Fibroblast of lung (primary cell): ENCODE results near the gene TAS2R39. TPM values are rescaled to one million over a fixed set of nuclear protein-coding genes. Genes with fewer than 3 reads are reported as not detected.
"Not testable (repeated sequence)": the region's sequence is repeated elsewhere in the genome, so short reads cannot be mapped to it uniquely, and the experiment has no call there.

Experiments
- DNase-seq, 2 donors: peaks; one replicate each; pipeline versions ENCODE4 v3.0.0 to v3.0.0-alpha.2; 2010; ENCODE audit warnings: low read depth in 2 of 2
- H2AFZ ChIP-seq: 2 replicates; pipeline ENCODE4 v1.5.1; 2012; ENCODE audit warnings: low read length, control low read depth, inconsistent platforms
- H3K27ac ChIP-seq: 2 replicates; pipeline ENCODE4 v1.5.1; 2011; ENCODE audit warnings: low read length, control low read depth; ENCODE audit not compliant: insufficient read depth
- H3K27me3 ChIP-seq: 2 replicates; pipeline ENCODE4 v1.5.1; 2011; ENCODE audit warnings: mild to moderate bottlenecking, low read length; ENCODE audit not compliant: control insufficient read depth, insufficient read depth
- H3K36me3 ChIP-seq: 2 replicates; pipeline ENCODE4 v1.5.1; 2011; ENCODE audit warnings: low read length; ENCODE audit not compliant: control insufficient read depth, insufficient read depth
- H3K4me1 ChIP-seq: 2 replicates; pipeline ENCODE4 v1.5.1; 2011; ENCODE audit warnings: low read length; ENCODE audit not compliant: control insufficient read depth, insufficient read depth; ENCODE audit errors: extremely low read depth
- H3K4me2 ChIP-seq: 2 replicates; pipeline ENCODE4 v1.5.1; 2011; ENCODE audit warnings: low read length, control low read depth; ENCODE audit not compliant: insufficient read depth; ENCODE audit errors: extremely low read depth
- H3K4me3 ChIP-seq, 4 experiments: fragments of 200-600 bp in 1 of 4; sonication (generic) in 1 of 4; replicated peaks in 1 of 4; 2 replicates each; pipeline ENCODE4 v1.5.1; 2011 to 2016; ENCODE audit warnings: low read length in 4 of 4, low read depth in 3 of 4, mild to moderate bottlenecking in 3 of 4, control low read depth in 2 of 4, inconsistent platforms in 1 of 4, mixed read lengths in 1 of 4; ENCODE audit not compliant: insufficient read depth in 1 of 4; ENCODE audit errors: control extremely low read depth in 1 of 4
- H3K79me2 ChIP-seq: 2 replicates; pipeline ENCODE4 v1.5.1; 2012; ENCODE audit warnings: mild to moderate bottlenecking, low read length, inconsistent platforms; ENCODE audit not compliant: control insufficient read depth, insufficient read depth
- H3K9ac ChIP-seq: 2 replicates; pipeline ENCODE4 v1.5.1; 2011; ENCODE audit warnings: mild to moderate bottlenecking, low read length, control low read depth; ENCODE audit not compliant: insufficient read depth
- H3K9me3 ChIP-seq: 2 replicates; pipeline ENCODE4 v1.5.1; 2012; ENCODE audit warnings: low read depth, low read length; ENCODE audit not compliant: control insufficient read depth, insufficient read depth
- H4K20me1 ChIP-seq: 2 replicates; pipeline ENCODE4 v1.5.1; 2011; ENCODE audit warnings: low read length; ENCODE audit not compliant: control insufficient read depth, insufficient read depth; ENCODE audit errors: extremely low read depth
- CTCF ChIP-seq, 2 donors: IDR thresholded peaks in 1 of 2; conservative IDR thresholded peaks in 1 of 2; 1 replicate in 1 of 2; 2 replicates in 1 of 2; pipeline ENCODE4 v1.5.1; 2011 to 2012; ENCODE audit warnings: low read length in 2 of 2, control low read depth in 1 of 2, inconsistent platforms in 1 of 2, low read depth in 1 of 2, mild to moderate bottlenecking in 1 of 2
- EZH2 ChIP-seq: IDR thresholded peaks from 2 replicates; pipeline ENCODE4 v1.5.1; 2012; ENCODE audit warnings: low read length, control low read depth, mild to moderate bottlenecking; ENCODE audit errors: missing control alignments
- polyA plus RNA-seq, 2 donors: library from polyadenylated mRNA; depleted of rRNA in 1 of 2; stranded (reverse) in 1 of 2; unstranded in 1 of 2; fragments of >200 nt; gene quantifications; 2 replicates each; pipeline ENCODE4 v1.2.1, GENCODE V29; 2011 to 2012; ENCODE audit warnings: missing spikeins in 1 of 2
- total RNA-seq: library from RNA; depleted of rRNA; stranded (reverse); fragments of >200 nt; gene quantifications from 2 replicates; pipeline ENCODE4 v1.2.1, GENCODE V29; 2014

TAS2R39 gene
- total and polyA plus RNA-seq, 2 donors (not counting 1 experiment from before 2014, with no cell fraction given): not detected

DNA sequence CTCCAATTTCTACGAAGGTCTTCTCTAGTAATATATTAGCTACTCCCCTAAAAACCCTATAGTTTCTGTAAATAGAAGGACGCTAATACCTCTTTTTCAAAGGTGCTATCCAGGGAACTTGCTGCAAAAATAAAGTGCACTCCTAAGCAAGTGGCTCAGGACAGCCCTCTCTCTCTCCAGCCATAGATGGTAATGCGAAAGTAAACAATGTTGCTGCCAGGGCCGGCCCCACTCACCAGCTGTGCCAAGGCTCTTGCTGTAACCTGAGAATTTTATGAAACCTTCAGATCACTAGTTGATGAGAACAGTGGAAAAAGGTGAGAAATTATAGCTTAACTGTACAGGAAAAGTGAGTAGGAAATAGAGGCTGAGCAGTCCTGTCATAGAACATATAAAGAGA, 10.9 kb upstream of the TAS2R39 start:
- H3K27me3 ChIP-seq: no peaks in the 10 kb centered on the region
- H3K27ac ChIP-seq: no peak overlapping the region
- H2AFZ ChIP-seq: no peak overlapping the region
- H3K4me3 ChIP-seq: no peak overlapping the region
- H3K36me3 ChIP-seq: no peaks in the 10 kb centered on the region
- DNase-seq: no peak
- no peak overlapping the region for H3K9ac ChIP-seq
- TF ChIP-seq EZH2 (no peak), CTCF (conservative IDR thresholded peaks at IDR 0.05 in 1 of 2, IDR thresholded peaks at IDR 0.05 in 1 of 2; ENCODE audit: low read depth in 1 of 2, low read length in 2 of 2) (no peak)
- no peak overlapping the region for H3K4me2 ChIP-seq
- H3K79me2 ChIP-seq: no peaks in the 10 kb centered on the region
- H3K4me1 ChIP-seq: no peaks in the 10 kb centered on the region
- H4K20me1 ChIP-seq: no peaks in the 10 kb centered on the region
- no peaks in the 10 kb centered on the region for H3K9me3 ChIP-seq

- Histone ChIP-seq H3K9ac (no peak overlapping the region), H3K27me3 (no peaks in the 10 kb centered on the region), H3K4me3 (no peak overlapping the region), H3K27ac (no peak overlapping the region), H3K79me2 (no peaks in the 10 kb centered on the region), H3K36me3 (no peaks in the 10 kb centered on the region), H2AFZ (no peak overlapping the region), H3K4me2 (no peak overlapping the region), H3K4me1 (no peaks in the 10 kb centered on the region), H3K9me3 (no peaks in the 10 kb centered on the region), H4K20me1 (no peaks in the 10 kb centered on the region)
- TF ChIP-seq CTCF (conservative IDR thresholded peaks at IDR 0.05 in 1 of 2, IDR thresholded peaks at IDR 0.05 in 1 of 2; ENCODE audit: low read depth in 1 of 2, low read length in 2 of 2): no peak
- no peak for DNase-seq
Measured at GRCh38 chr7:143176128-143176527, 7.1 kb upstream of the TAS2R39 start.

- no peaks in the 10 kb centered on the region for H3K36me3 ChIP-seq
- no peaks in the 10 kb centered on the region for H4K20me1 ChIP-seq
- no peak overlapping the region for H3K9ac ChIP-seq
- H3K27ac ChIP-seq: no peak overlapping the region
- no peak for DNase-seq
- no peaks in the 10 kb centered on the region for H3K79me2 ChIP-seq
- no peak overlapping the region for H3K4me3 ChIP-seq
- no peaks in the 10 kb centered on the region for H3K9me3 ChIP-seq
- no peak overlapping the region for H3K4me2 ChIP-seq
- no peak overlapping the region for H2AFZ ChIP-seq
- no peaks in the 10 kb centered on the region for H3K4me1 ChIP-seq
- TF ChIP-seq EZH2 (no peak), CTCF (conservative IDR thresholded peaks at IDR 0.05 in 1 of 2, IDR thresholded peaks at IDR 0.05 in 1 of 2; ENCODE audit: low read depth in 1 of 2, low read length in 2 of 2) (no peak)
- no peaks in the 10 kb centered on the region for H3K27me3 ChIP-seq
Measured at GRCh38 chr7:143177374-143178119, 5.7 kb upstream of the TAS2R39 start.

DNA sequence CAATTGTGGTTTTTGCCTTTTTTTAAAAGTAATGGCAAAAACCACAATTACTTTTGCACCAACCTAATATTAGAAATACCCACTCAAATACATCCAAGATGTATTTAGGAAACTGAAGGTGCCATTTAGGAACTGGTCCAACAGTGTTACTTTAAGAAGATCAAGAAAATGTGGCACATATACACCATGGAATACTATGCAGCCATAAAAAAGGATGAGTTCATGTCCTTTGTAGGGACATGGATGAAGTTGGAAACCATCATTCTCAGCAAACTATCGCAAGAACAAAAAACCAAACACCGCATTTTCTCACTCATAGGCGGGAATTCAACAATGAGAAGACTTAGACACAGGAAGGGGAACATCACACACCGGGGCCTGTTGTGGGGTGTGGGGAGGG, 2.4 kb upstream of the TAS2R39 start:
- H2AFZ ChIP-seq, H3K27me3 ChIP-seq, H3K36me3 ChIP-seq, H3K79me2 ChIP-seq, H3K4me1 ChIP-seq, H3K27ac ChIP-seq, H3K4me3 ChIP-seq, H4K20me1 ChIP-seq, H3K9me3 ChIP-seq, DNase-seq, H3K9ac ChIP-seq, H3K4me2 ChIP-seq: not testable (repeated sequence)
